Hematopoietic multipotent progenitor cell (in vitro differentiated cells): ENCODE measurements around the gene SNRPD1. TPM values are rescaled to one million over a fixed set of nuclear protein-coding genes. Genes with fewer than 3 reads are reported as not detected.
A peak's percentile ranks its signal among the peaks of the same experiment; 100 is the strongest.
"Not testable (repeated sequence)": the region's sequence is repeated elsewhere in the genome, so short reads cannot be mapped to it uniquely, and the experiment has no call there.

Source experiments
- DNase-seq, 3 donors: peaks; one replicate each; pipeline ENCODE4 v3.0.0-alpha.2; 2011 to 2015; ENCODE audit warnings: low read depth in 2 of 3, low spot score in 2 of 3
- total RNA-seq: library from RNA; depleted of rRNA; stranded (reverse); fragments of >200 nt; gene quantifications from one replicate; pipeline ENCODE4 v1.2.3, GENCODE V29; 2012

SNRPD1 gene
- total RNA-seq, 1 donor: 8.6 TPM

GRCh38 chr18:21634588-21635199 lies 22.6 kb downstream of the SNRPD1 start:
- no peak for DNase-seq

- DNase-seq: no peak
Observed at GRCh38 chr18:21636769-21637168, 24.7 kb downstream of the SNRPD1 start.

GRCh38 chr18:21638822-21639221 lies 26.7 kb downstream of the SNRPD1 start:
- no peak for DNase-seq

GRCh38 chr18:21640375-21640774 lies 28.3 kb downstream of the SNRPD1 start:
- DNase-seq: not testable (repeated sequence)

- no peak for DNase-seq
Observed at GRCh38 chr18:21650311-21650710, 38.2 kb downstream of the SNRPD1 start.

- no peak for DNase-seq
Observed at GRCh38 chr18:21652073-21652472, 40.0 kb downstream of the SNRPD1 start.

- DNase-seq: no peak
Observed at GRCh38 chr18:21653361-21653760, 41.2 kb downstream of the SNRPD1 start.

- no peak for DNase-seq
Observed at GRCh38 chr18:21656402-21656801, 44.3 kb downstream of the SNRPD1 start.

- no peak for DNase-seq
Observed at GRCh38 chr18:21660078-21660477, 48.0 kb downstream of the SNRPD1 start.

- DNase-seq: no peak
Observed at GRCh38 chr18:21662581-21662980, 50.5 kb downstream of the SNRPD1 start.

GRCh38 chr18:21663578-21663977 lies 51.5 kb downstream of the SNRPD1 start:
- no peak for DNase-seq

- no peak for DNase-seq
Observed at GRCh38 chr18:21664069-21664468, 52.0 kb downstream of the SNRPD1 start.

- DNase-seq: no peak
Observed at GRCh38 chr18:21669736-21670285, 57.7 kb downstream of the SNRPD1 start.

GRCh38 chr18:21672521-21673267 lies 60.6 kb downstream of the SNRPD1 start:
- no peak for DNase-seq

GRCh38 chr18:21675354-21675753 lies 63.2 kb downstream of the SNRPD1 start:
- DNase-seq: not testable (repeated sequence)

GRCh38 chr18:21678859-21679258 lies 66.7 kb downstream of the SNRPD1 start:
- DNase-seq: peak in 1 of 3 donors; percentile 46

GRCh38 chr18:21680161-21680560 lies 68.0 kb downstream of the SNRPD1 start:
- no peak for DNase-seq

- peak; percentile 26 to 71 (median 59) for DNase-seq
Observed at GRCh38 chr18:21682371-21683051, 70.4 kb downstream of the SNRPD1 start.
